Endothelial cell of umbilical vein (primary cell): ENCODE results near the gene ACER3. TPM values are rescaled to one million over a fixed set of nuclear protein-coding genes. Genes with fewer than 3 reads are reported as not detected.

Experiments
- BruUV-seq: library from RNA; stranded (reverse); fragments of 400-500 nt; replicated peaks from 2 replicates; lab custom pipeline; 2021; lab: Mats Ljungman, UMichigan
- CTCF ChIA-PET: fragments of 300-600, 350-600 bp; sonication (Branson Sonifier 250); formaldehyde crosslinking; loops from one replicate; lab custom pipeline; 2021; ENCODE audit warnings: antibody characterized with exemption, inconsistent platforms; lab: Charles Lee
- POLR2A ChIA-PET: fragments of 300-600, 350-600 bp; sonication (Branson Sonifier 250); formaldehyde crosslinking; loops from one replicate; lab custom pipeline; 2021; ENCODE audit warnings: antibody characterized with exemption, inconsistent platforms; lab: Charles Lee
- DNase-seq: peaks from one replicate; pipeline ENCODE4 v3.0.0-alpha.2; 2011; ENCODE audit warnings: low read depth, low spot score
- FAIRE-seq: peaks from 2 replicates; lab custom pipeline; 2011; peaks lifted over from hg19 to GRCh38; lab: Jason Lieb, UNC
- H2AFZ ChIP-seq: 2 replicates; pipeline ENCODE4 v1.6.0; 2012; ENCODE audit warnings: low read depth, low read length, control low read depth, inconsistent platforms
- H3K27ac ChIP-seq: 2 replicates; pipeline ENCODE4 v1.5.1; 2011; ENCODE audit warnings: low read depth, mild to moderate bottlenecking, control low read depth, low read length, moderate library complexity; ENCODE audit not compliant: insufficient read depth
- H3K27me3 ChIP-seq, 2 experiments: 2 replicates each; pipeline versions ENCODE4 v1.6.0 to v1.6.1; 2011; ENCODE audit warnings: low read length in 2 of 2, mixed read lengths in 1 of 2; ENCODE audit not compliant: control insufficient read depth in 2 of 2, insufficient read depth in 2 of 2
- H3K36me3 ChIP-seq, 2 experiments: 2 replicates in 1 of 2; 3 replicates in 1 of 2; pipeline ENCODE4 v1.5.1; 2011; ENCODE audit warnings: low read length in 2 of 2, mild to moderate bottlenecking in 1 of 2, moderate library complexity in 1 of 2; ENCODE audit not compliant: control insufficient read depth in 2 of 2, insufficient read depth in 2 of 2; ENCODE audit errors: extremely low read depth in 1 of 2
- H3K4me1 ChIP-seq: 3 replicates; pipeline ENCODE4 v1.5.1; 2011; ENCODE audit warnings: mild to moderate bottlenecking, low read length; ENCODE audit not compliant: control insufficient read depth, insufficient read depth; ENCODE audit errors: extremely low read depth
- H3K4me2 ChIP-seq: 2 replicates; pipeline ENCODE4 v1.6.1; 2011; ENCODE audit warnings: low read length, control low read depth, mixed read lengths; ENCODE audit not compliant: insufficient read depth
- H3K4me3 ChIP-seq, 3 experiments: fragments of 200-600 bp in 1 of 3; sonication (generic), shearing (Covaris generic) in 1 of 3; replicated peaks in 1 of 3; 2 replicates each; pipeline ENCODE4 v1.5.1; 2011 to 2016; ENCODE audit warnings: control low read depth in 3 of 3, low read length in 3 of 3, mild to moderate bottlenecking in 2 of 3, inconsistent platforms in 1 of 3, low read depth in 1 of 3, moderate library complexity in 1 of 3; ENCODE audit not compliant: insufficient read depth in 1 of 3
- H3K79me2 ChIP-seq: 2 replicates; pipeline ENCODE4 v1.6.0; 2012; ENCODE audit warnings: low read length, inconsistent platforms; ENCODE audit not compliant: control insufficient read depth, insufficient read depth
- H3K9ac ChIP-seq: replicated peaks from 2 replicates; pipeline ENCODE3; 2011; ENCODE audit warnings: low read length, control low read depth; ENCODE audit not compliant: insufficient read depth; ENCODE audit errors: extremely low read depth
- H3K9me1 ChIP-seq: replicated peaks from 3 replicates; pipeline ENCODE4 v1.6.0; 2011; ENCODE audit warnings: mild to moderate bottlenecking, low read length; ENCODE audit not compliant: control insufficient read depth, insufficient read depth; ENCODE audit errors: extremely low read depth
- H3K9me3 ChIP-seq: replicated peaks from 2 replicates; pipeline ENCODE4 v1.5.1; 2012; ENCODE audit warnings: low read length, inconsistent platforms; ENCODE audit not compliant: control insufficient read depth, insufficient read depth
- H4K20me1 ChIP-seq: replicated peaks from 2 replicates; pipeline ENCODE3; 2011; ENCODE audit warnings: mild to moderate bottlenecking, low read length; ENCODE audit not compliant: control insufficient read depth, insufficient read depth; ENCODE audit errors: extremely low read depth
- EZH2 ChIP-seq: IDR thresholded peaks from 2 replicates; pipeline ENCODE4 v1.6.1; 2012; ENCODE audit warnings: borderline replicate concordance, low read depth, mild to moderate bottlenecking, moderate library complexity, low read length, inconsistent platforms; ENCODE audit not compliant: severe bottlenecking
- FOS ChIP-seq: IDR thresholded peaks from 2 replicates; pipeline ENCODE4 v1.6.1; 2011; ENCODE audit warnings: mild to moderate bottlenecking, low read length, moderate library complexity, borderline replicate concordance; ENCODE audit not compliant: insufficient read depth
- GATA2 ChIP-seq: IDR thresholded peaks from 2 replicates; pipeline ENCODE4 v1.7.0; 2011; ENCODE audit warnings: low read depth, mild to moderate bottlenecking, moderate library complexity, mixed read lengths, low read length; ENCODE audit not compliant: insufficient read length, insufficient read depth
- MAX ChIP-seq: IDR thresholded peaks from 2 replicates; pipeline ENCODE4 v1.6.1; 2011; ENCODE audit not compliant: insufficient read depth, insufficient read length
- MYC ChIP-seq: IDR thresholded peaks from one replicate; pipeline ENCODE4 v1.6.1; 2011; ENCODE audit warnings: mild to moderate bottlenecking, low read depth, low read length
- POLR2AphosphoS5 ChIP-seq: IDR thresholded peaks from 2 replicates; pipeline ENCODE4 v1.6.1; 2012; ENCODE audit warnings: low read depth, mild to moderate bottlenecking, control low read depth, low read length, moderate library complexity; ENCODE audit not compliant: insufficient read depth
- dilution Hi-C: fragments of 300-500 bp; cut with MboI; formaldehyde crosslinking; loops from one replicate; pipeline ENCODE4 v1.15.0; 2019; ENCODE audit warnings: low sequenced_read_pairs; ENCODE audit not compliant: extremely low pct_ligation_motif_present
- intact Hi-C: fragments of 100-400 bp; cut with micrococcal nuclease; formaldehyde crosslinking; loops from one replicate; pipeline ENCODE4 v1.10.0; 2022
- polyA plus RNA-seq, 4 experiments: library from polyadenylated mRNA; depleted of rRNA in 3 of 4; stranded (reverse) in 3 of 4; unstranded in 1 of 4; fragments of >200 nt; gene quantifications; 2 replicates each; pipeline versions ENCODE4 v1.2.1 to v1.2.3, GENCODE V29; 2011 to 2012; ENCODE audit warnings: missing spikeins in 1 of 4
- total RNA-seq: library from RNA; stranded (reverse); gene quantifications from 2 replicates; pipeline ENCODE4 v1.2.3, GENCODE V29; 2021
- TF ChIP-seq, protein P1 (sequence below), 2 donors: IDR thresholded peaks; 1 replicate in 1 of 2; 2 replicates in 1 of 2; pipeline ENCODE4 v1.5.1; 2011; ENCODE audit warnings: low read length in 2 of 2, mild to moderate bottlenecking in 2 of 2, moderate library complexity in 2 of 2, control low read depth in 1 of 2, inconsistent platforms in 1 of 2, low read depth in 1 of 2; ENCODE audit not compliant: insufficient read depth in 1 of 2; ENCODE audit errors: extremely low read depth in 1 of 2

ACER3 gene
- total and polyA plus RNA-seq, 2 donors (not counting 3 experiments of a cell fraction or from before 2014, with no cell fraction given) = 9.9 to 31.6 TPM

DNA sequence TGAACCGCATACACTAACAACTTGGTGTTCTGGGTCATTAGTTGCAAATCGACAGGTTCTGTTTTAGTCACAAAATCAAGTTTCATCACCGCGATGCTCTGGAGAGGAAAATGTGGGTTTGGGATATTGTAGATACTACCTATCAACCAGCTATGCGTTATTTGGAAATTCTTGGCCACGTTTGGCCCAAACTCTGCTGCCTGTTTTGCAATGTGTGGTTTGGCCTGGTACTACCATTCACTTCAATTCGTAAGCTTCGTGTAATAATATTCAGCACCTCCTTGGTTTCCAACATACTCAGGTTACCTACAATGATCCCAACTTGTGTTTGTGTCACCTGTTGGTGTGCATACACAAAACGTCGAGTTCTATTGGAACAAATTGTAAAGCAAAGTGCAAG, 16.2 kb upstream of the ACER3 start:
- Histone ChIP-seq H3K36me3 (no peaks in the 10 kb centered on the region), H3K4me2 (no peak overlapping the region), H3K27me3 (no peaks in the 10 kb centered on the region), H3K27ac (no peak overlapping the region), H3K79me2 (no peaks in the 10 kb centered on the region), H4K20me1 (no peaks in the 10 kb centered on the region), H2AFZ (no peak overlapping the region), H3K9ac (no peak overlapping the region), H3K4me1 (peaks cover 8% of the 10 kb centered on the region), H3K9me1 (no peaks in the 10 kb centered on the region), H3K4me3 (no peak overlapping the region), H3K9me3 (no peaks in the 10 kb centered on the region)
- TF ChIP-seq GATA2 (no peak), POLR2AphosphoS5 (no peak), MAX (no peak), EZH2 (no peak), FOS (no peak), MYC (no peak)
- TF ChIP-seq, protein P1, sequence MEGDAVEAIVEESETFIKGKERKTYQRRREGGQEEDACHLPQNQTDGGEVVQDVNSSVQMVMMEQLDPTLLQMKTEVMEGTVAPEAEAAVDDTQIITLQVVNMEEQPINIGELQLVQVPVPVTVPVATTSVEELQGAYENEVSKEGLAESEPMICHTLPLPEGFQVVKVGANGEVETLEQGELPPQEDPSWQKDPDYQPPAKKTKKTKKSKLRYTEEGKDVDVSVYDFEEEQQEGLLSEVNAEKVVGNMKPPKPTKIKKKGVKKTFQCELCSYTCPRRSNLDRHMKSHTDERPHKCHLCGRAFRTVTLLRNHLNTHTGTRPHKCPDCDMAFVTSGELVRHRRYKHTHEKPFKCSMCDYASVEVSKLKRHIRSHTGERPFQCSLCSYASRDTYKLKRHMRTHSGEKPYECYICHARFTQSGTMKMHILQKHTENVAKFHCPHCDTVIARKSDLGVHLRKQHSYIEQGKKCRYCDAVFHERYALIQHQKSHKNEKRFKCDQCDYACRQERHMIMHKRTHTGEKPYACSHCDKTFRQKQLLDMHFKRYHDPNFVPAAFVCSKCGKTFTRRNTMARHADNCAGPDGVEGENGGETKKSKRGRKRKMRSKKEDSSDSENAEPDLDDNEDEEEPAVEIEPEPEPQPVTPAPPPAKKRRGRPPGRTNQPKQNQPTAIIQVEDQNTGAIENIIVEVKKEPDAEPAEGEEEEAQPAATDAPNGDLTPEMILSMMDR (IDR thresholded peaks at IDR 0.05; ENCODE audit: extremely low read depth in 1 of 2, insufficient read depth in 1 of 2, low read depth in 1 of 2, low read length in 2 of 2) = no peak
- dilution Hi-C loops = no loop called here
- POLR2A ChIA-PET = no interaction called here
- CTCF ChIA-PET = interaction anchor here (5.2 kb wide), 1 partner anchor 75 kb away, joined by 26 read pairs; no protein-coding TSS in a partner anchor
- BruUV-seq = no TSS peak
- DNase-seq (no peak), FAIRE-seq (no peak)
- intact Hi-C loops = no loop called here
